GM21825 (cell line): Measurements from ENCODE around the gene ARL4C.

Experiments used
- ATAC-seq: cut with Tn5 transposase; IDR thresholded peaks from one replicate; pipeline ENCODE4 v1.9.1; 2021; ENCODE audit warnings: mild to moderate bottlenecking, moderate library complexity; ENCODE audit not compliant: unreplicated experiment

Gene ARL4C

GRCh38 chr2:234500394-234501006 lies 3.6 kb upstream of the ARL4C start:
- ATAC-seq: peak; percentile 38

- ATAC-seq: no peak
These were observed 834 bp upstream of the ARL4C start for GRCh38 chr2:234497594-234498235.

GRCh38 chr2:234496055-234496834 lies 636 bp downstream of the ARL4C start:
- peak; percentile 47 for ATAC-seq

GRCh38 chr2:234495251-234496054 lies 1.4 kb downstream of the ARL4C start:
- ATAC-seq: no peak

- no peak for ATAC-seq
These were observed 2.3 kb downstream of the ARL4C start for GRCh38 chr2:234494361-234495250.

- ATAC-seq: no peak
These were observed 3.1 kb downstream of the ARL4C start for GRCh38 chr2:234493796-234494195.

- no peak for ATAC-seq
These were observed 4.0 kb downstream of the ARL4C start for GRCh38 chr2:234492717-234493485.

GRCh38 chr2:234491897-234492296 lies 5.0 kb downstream of the ARL4C start:
- no peak for ATAC-seq

GRCh38 chr2:234491281-234491680 lies 5.6 kb downstream of the ARL4C start:
- no peak for ATAC-seq

GRCh38 chr2:234490271-234491091 lies 6.4 kb downstream of the ARL4C start:
- no peak for ATAC-seq

- ATAC-seq: peak; percentile 74
These were observed 7.9 kb downstream of the ARL4C start for GRCh38 chr2:234488913-234489451.

- ATAC-seq: no peak
These were observed 8.4 kb downstream of the ARL4C start for GRCh38 chr2:234488486-234488885.

GRCh38 chr2:234487356-234487755 lies 9.5 kb downstream of the ARL4C start:
- ATAC-seq: no peak

GRCh38 chr2:234483568-234484251 lies 13.2 kb downstream of the ARL4C start:
- peak; percentile 51 for ATAC-seq

GRCh38 chr2:234481301-234481700 lies 15.6 kb downstream of the ARL4C start:
- ATAC-seq: no peak

- no peak for ATAC-seq
These were observed 16.5 kb downstream of the ARL4C start for GRCh38 chr2:234480337-234480736.

GRCh38 chr2:234479465-234479864 lies 17.4 kb downstream of the ARL4C start:
- no peak for ATAC-seq
